ENCODE data around the gene ADAM11.
"Not testable (repeated sequence)": the region's sequence is repeated elsewhere in the genome, so short reads cannot be mapped to it uniquely, and the experiment has no call there.

The ADAM11 gene

DNA sequence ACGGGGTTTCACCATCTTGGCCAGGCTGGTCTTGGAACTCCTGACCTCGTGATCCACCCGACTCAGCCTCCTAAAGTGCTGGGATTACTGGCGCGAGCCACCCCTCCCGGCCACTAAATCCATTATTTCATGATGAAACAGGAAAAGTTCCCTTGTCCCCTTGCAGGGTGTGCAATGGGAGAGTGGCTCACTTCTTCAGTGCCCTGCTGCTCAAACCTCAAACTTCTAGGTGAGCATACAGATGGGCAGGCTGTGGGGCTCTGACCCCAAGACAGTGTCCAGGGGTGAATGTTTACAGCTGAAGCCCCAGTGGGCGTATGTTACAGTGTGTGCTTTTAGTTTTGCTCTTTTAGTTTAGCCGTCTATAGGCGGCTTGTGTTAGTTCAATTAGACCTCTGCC, 36.6 kb downstream of the ADAM11 start:
- Mint-ChIP-seq H3K27ac (no peak overlapping the region), H3K4me3 (no peak overlapping the region), H3K9me3 (no peaks in the 10 kb centered on the region), H3K36me3 (no peaks in the 10 kb centered on the region), H3K4me1 (no peaks in the 10 kb centered on the region)
- ATAC-seq (no peak), DNase-seq (ENCODE audit: low spot score in 2 of 2) (no peak)

DNA sequence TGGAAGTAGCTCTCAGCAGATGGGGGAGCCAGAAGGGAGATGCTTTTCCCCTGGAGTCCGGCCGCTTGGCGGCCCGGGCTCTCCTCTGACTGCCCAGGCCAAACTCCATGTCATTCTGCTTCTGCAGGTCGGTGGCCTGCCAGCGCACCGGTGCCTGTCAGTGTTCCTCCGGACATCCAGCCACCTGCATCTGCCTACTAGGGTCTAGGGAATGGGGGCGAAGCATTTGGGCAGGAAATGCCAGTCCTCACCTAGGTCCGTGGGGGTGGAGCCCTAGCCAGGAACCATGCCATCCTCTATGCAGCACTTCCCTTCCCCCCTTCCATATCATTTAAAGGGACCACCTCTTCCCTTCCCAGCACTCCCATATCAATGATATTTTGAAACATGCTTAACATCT, 37.1 kb downstream of the ADAM11 start:
- H3K27ac Mint-ChIP-seq = no peak overlapping the region
- DNase-seq (ENCODE audit: low spot score in 2 of 2) = no peak

DNA sequence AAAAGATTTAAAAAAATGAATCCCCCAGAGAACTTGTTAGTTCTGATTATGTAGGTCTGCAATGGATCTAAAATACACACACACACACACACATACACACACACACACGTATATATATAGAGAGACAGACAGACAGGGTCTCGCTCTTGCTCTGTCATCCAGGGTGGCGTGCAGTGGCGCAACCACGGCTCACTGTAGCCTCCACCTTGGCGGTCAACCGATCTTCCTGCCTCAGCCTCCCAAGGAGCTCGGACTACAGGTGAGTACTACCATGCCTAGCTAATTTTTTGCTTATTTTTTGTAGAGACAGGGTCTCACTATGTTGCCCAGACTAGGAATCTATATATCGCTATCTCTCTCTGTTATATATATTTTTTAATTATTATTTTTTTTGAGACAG, 37.9 kb downstream of the ADAM11 start:
- ATAC-seq = no peak
- Mint-ChIP-seq H3K36me3 (no peaks in the 10 kb centered on the region), H3K27ac (no peak overlapping the region), H3K4me1 (no peaks in the 10 kb centered on the region), H3K9me3 (no peaks in the 10 kb centered on the region), H3K4me3 (no peak overlapping the region)
- DNase-seq (ENCODE audit: low spot score in 2 of 2) = no peak

More for the DNA sequence above, 37.1 kb downstream of the ADAM11 start:
- no peak overlapping the region for H3K4me3 Mint-ChIP-seq
- ATAC-seq = no peak
- H3K36me3 Mint-ChIP-seq = no peaks in the 10 kb centered on the region
- H3K4me1 Mint-ChIP-seq = no peaks in the 10 kb centered on the region
- H3K9me3 Mint-ChIP-seq = no peaks in the 10 kb centered on the region

DNA sequence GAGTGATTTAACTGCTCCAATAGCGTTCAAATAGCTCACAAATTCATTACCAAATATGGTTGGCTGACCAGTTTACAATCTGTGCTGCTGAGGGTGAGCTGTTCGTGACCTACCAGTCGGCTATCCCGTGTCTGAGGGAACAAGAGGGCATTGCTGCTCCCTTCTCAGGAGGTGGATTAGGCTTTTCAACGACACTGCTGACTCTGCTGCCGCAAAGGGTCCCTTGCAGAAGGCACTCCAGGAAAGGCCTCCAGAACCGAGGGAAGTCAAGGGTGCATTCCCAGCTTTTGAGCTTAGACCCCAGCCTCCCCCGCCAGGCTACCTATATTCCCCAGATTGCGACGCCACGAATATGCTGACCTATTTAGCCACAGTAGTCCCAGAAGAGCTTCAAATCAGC, 39.0 kb downstream of the ADAM11 start:
- no peaks in the 10 kb centered on the region for H3K9me3 Mint-ChIP-seq
- DNase-seq (ENCODE audit: low spot score in 2 of 2) (no peak), ATAC-seq (no peak)
- no peaks in the 10 kb centered on the region for H3K36me3 Mint-ChIP-seq
- H3K4me1 Mint-ChIP-seq = no peaks in the 10 kb centered on the region
- no peak overlapping the region for H3K27ac Mint-ChIP-seq
- no peak overlapping the region for H3K4me3 Mint-ChIP-seq

DNA sequence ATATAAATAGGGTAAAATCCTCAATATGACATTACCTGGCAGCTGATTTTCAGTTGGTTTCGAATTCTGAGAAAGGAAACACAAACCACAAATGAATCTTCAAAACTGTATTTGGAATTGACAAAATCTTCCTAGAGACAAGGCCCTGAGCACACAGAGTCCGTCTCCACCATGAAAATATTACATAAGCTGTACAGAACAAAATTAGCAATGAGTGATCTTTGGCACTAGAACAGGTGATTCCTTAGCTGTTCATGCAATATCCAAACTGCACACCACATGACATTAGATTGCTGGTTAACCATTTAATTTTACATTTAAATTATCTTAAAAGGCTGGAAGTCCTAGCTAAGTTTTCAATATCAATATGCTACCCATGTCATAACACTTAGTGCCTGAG, 39.6 kb downstream of the ADAM11 start:
- Mint-ChIP-seq H3K36me3 (no peaks in the 10 kb centered on the region), H3K4me1 (no peaks in the 10 kb centered on the region), H3K4me3 (no peak overlapping the region), H3K9me3 (no peaks in the 10 kb centered on the region), H3K27ac (no peak overlapping the region)
- DNase-seq (ENCODE audit: low spot score in 2 of 2) (no peak), ATAC-seq (no peak)

DNA sequence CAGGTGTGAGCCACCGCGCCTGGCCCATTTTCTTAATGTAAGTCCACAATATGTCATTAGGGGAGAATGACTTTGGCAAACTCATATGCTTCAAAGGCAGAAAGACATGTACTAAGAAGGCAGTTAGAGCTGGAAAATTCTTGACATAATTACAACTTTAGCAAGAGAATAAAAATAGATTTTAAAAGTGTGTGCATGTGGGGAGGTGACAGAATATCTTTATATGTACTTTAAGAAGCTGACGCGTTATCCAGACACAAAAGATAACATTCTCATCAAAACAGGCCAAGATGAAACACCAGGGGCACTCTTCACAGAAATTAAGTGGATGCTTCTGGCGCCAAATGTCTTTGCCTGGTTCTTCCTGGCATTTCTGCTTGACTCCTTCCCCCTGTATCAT, 43.1 kb downstream of the ADAM11 start:
- DNase-seq (ENCODE audit: low spot score in 2 of 2) = no peak
- no peak overlapping the region for H3K27ac Mint-ChIP-seq
- no peaks in the 10 kb centered on the region for H3K9me3 Mint-ChIP-seq
- ATAC-seq = no peak
- no peaks in the 10 kb centered on the region for H3K4me1 Mint-ChIP-seq
- H3K36me3 Mint-ChIP-seq = no peaks in the 10 kb centered on the region
- no peak overlapping the region for H3K4me3 Mint-ChIP-seq

DNA sequence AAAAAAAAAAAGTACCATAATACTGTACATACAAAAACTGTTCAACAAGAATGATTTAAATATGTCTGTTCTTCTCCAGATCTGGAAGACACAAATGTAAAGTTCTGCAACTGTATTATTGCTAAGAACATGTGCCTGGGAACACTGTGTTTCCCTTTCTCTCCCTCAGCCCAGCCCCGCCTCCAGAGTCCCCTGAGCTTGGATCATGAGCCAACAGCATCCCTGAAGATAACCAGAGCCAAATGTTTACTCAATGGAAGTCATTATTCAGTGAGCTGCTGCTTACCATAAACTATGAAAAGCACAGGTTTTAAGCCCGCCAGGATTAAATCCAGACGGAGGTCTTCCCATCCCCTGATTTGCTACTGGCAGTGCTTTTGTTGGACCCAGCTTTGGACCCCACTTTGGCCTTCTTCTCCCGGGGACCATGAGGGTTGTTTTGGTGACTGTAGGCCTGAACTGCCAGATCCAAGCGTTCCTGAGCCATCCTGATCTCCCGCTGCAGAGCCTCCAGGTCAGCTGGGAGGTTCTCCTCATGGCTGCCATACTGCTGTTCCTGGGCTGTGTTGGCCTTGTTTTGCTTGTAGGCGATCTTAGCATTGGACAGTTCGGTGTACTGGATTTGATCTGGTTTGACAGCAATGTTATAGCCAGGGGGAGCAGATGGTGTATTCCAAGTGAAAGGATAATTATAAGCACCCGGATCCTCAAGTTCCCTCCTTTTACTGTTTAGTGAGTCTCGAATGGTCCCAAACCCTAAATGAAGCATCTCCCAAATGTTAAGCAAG, 45.7 kb downstream of the ADAM11 start:
- no peak overlapping the region for H3K4me3 Mint-ChIP-seq
- DNase-seq (ENCODE audit: low spot score in 2 of 2) (no peak), ATAC-seq (no peak)
- no peaks in the 10 kb centered on the region for H3K4me1 Mint-ChIP-seq
- no peaks in the 10 kb centered on the region for H3K9me3 Mint-ChIP-seq
- H3K36me3 Mint-ChIP-seq = no peaks in the 10 kb centered on the region
- H3K27ac Mint-ChIP-seq = no peak overlapping the region

DNA sequence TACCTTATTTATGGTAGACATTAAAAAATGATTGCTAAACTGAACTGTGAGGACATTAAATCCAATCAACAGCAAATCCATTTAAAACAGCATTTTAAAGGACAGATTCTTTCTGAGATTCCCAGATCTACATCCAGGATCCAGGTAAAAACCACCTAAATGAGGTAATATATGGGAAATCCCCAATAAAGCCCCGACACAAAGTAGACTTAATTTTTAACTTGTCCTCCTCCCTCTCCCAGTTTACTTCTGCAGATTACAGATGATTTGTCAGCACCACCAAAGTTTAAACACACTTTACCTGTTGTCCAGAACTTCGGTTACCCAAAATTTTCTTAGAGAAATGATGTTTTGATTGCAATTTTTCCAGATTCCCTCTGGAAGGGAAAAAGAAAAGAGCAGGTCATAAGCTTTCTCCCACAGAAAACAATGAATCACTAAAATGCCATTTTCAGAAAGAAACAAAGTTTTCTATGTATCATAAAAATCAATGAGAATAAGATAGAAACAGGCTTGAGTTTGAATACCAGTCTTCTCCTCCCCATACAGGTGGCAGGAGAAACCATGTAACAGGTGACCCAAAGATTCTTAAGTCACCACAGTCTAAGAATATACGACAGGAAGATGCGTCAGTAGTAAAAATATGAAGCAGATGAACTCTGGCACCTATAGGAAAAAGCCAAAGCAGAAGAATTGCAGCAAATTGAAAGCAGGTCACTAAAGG, 48.5 kb downstream of the ADAM11 start:
- no peaks in the 10 kb centered on the region for H3K36me3 Mint-ChIP-seq
- H3K9me3 Mint-ChIP-seq = no peaks in the 10 kb centered on the region
- DNase-seq (ENCODE audit: low spot score in 2 of 2) = no peak
- H3K27ac Mint-ChIP-seq = no peak overlapping the region
- no peaks in the 10 kb centered on the region for H3K4me1 Mint-ChIP-seq
- H3K4me3 Mint-ChIP-seq = no peak overlapping the region
- ATAC-seq = no peak

DNA sequence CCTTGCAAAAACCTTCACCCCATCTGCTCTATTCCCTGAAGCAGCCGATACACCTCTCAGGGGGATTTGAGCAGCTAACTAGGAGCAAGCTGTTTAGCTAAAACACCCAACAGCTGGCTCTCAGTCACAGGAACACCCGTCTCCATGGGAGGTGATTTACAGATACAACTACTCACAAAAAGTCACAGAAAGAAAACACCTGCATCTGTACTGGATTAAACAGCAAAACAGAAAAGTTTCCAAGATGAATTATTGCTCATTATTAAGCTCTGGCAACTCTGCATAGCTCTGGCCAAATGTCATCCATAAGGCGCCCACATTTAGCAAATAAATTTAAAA, 49.0 kb downstream of the ADAM11 start:
- DNase-seq (ENCODE audit: low spot score in 2 of 2) = no peak
- H3K27ac Mint-ChIP-seq = no peak overlapping the region
- H3K9me3 Mint-ChIP-seq = no peaks in the 10 kb centered on the region
- no peaks in the 10 kb centered on the region for H3K36me3 Mint-ChIP-seq
- H3K4me1 Mint-ChIP-seq = no peaks in the 10 kb centered on the region
- no peak for ATAC-seq
- no peak overlapping the region for H3K4me3 Mint-ChIP-seq

DNA sequence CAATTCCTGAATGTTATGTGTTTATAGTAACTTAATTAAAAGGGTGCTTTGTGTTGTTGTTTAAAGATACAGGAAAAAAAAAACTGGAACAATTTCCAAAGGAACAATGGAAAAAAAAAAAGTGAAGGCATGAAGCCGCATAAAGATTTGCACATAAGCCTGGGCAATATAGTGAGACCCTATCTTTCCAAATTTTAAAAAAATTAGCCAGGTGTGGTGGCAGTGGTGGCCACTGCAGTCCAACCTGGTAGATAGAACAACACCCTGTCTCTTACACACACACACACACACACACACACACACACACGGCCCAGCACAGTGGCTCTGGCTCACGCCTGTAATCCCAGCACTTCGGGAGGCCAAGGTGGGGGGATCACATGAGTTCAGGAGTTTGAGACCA, 49.4 kb downstream of the ADAM11 start:
- ATAC-seq (no peak), DNase-seq (ENCODE audit: low spot score in 2 of 2) (no peak)
- H3K9me3 Mint-ChIP-seq = no peaks in the 10 kb centered on the region
- H3K36me3 Mint-ChIP-seq = no peaks in the 10 kb centered on the region
- H3K27ac Mint-ChIP-seq = no peak overlapping the region
- no peak overlapping the region for H3K4me3 Mint-ChIP-seq
- H3K4me1 Mint-ChIP-seq = no peaks in the 10 kb centered on the region

DNA sequence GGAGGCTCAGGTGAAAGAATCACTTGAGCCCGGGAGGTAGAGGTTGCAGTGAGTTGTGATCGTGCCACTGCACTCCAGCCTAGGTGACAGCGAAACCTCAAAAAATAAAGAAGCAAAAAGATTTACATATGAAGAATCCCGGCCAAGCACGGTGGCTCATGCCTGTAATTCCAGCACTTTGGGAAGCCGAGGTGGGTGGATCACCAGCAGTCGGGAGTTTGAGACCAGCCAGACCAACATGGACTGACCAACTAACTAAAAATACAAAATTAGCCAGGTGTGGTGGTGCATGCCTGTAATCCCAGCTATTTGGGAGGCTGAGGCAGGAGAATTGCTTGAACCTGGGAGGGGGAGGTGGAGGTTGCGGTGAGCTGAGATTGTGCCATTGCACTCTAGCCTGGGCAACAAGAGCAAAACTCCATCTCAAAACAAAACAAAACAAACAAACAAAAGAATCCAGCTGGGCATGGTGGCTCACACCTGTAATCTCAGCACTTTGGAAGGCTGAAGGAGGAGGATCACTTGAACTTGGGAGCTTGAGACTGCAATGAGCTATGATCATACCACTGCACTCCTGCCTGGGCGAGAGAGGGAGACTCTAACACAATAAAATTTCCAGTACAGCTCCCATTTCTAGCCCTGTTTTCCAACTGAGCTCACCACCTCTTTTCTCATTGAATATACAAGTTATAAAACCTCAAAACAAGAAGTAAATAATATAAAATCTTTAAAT, 50.0 kb downstream of the ADAM11 start:
- not testable (repeated sequence) for H3K36me3 Mint-ChIP-seq; DNase-seq (ENCODE audit: low spot score in 2 of 2); H3K4me3 Mint-ChIP-seq; H3K9me3 Mint-ChIP-seq; H3K27ac Mint-ChIP-seq; H3K4me1 Mint-ChIP-seq; ATAC-seq

DNA sequence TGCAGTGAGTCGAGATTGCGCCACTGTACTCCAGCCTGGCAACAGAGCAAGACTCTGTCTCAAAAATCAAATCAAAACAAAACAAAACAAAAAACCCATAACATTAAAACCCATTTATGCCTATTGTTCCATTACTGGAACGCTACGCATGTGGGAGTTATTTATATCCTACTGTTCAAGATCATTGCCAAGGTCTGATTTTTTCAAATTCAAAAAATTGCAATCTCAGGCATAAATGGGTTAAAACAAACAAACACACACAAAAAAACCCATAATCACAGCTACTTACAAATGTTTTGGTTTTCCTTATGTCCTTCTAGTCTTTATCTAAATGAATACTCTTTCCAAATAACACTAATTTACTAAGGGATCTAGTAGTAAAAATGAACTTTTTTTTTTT, 53.5 kb downstream of the ADAM11 start:
- no peak for ATAC-seq
- Mint-ChIP-seq H3K4me1 (no peaks in the 10 kb centered on the region), H3K36me3 (no peaks in the 10 kb centered on the region), H3K4me3 (no peak overlapping the region), H3K27ac (no peak overlapping the region), H3K9me3 (no peaks in the 10 kb centered on the region)
- no peak for DNase-seq (ENCODE audit: low spot score in 2 of 2)

DNA sequence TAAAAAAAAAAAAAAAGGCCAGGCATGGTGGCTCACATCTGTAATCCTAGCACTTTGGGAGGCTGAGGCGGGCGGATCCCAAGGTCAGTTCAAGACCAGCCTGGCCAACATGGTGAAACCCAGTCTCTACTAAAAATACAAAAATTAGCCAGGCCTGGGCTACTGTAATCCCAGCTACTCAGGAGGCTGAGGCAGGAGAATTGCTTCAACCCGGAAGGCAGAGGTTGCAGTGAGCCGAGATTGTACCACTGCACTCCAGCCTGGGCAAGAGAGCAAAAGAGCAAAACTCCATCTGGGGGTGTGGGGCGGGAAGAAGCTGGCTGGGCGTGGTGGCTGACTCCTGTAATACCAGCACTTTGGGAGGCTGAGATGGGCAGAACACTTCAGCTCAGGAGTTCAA, 59.7 kb downstream of the ADAM11 start:
- not testable (repeated sequence) for H3K4me3 Mint-ChIP-seq; H3K27ac Mint-ChIP-seq; H3K4me1 Mint-ChIP-seq; H3K9me3 Mint-ChIP-seq; DNase-seq (ENCODE audit: low spot score in 2 of 2); ATAC-seq; H3K36me3 Mint-ChIP-seq

DNA sequence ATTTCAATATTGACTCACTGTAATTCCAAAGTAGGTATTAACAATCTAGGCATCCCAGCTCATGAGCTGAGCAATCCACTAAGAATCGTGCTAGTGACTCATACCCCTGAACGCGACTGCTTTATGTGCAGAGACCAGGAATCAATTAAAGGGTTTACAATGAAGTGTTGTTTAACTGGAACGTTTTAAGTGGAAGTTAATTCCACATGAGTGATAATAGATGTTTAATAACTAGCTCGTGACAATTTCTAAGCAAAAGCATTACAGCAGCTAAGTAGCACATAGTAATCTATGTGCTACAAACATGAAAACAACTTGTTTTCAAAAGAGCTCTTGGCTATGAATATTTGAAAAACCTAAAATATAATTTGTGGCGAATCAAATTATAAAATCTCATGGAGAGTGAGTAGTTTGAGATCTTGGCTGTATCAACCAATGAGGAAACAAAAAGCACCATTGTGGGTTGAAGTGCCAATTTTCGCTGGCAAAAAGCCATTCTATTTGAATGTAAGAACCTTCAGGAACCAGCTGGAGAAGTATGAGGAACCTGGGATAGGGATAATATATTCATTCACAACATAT, 61.9 kb downstream of the ADAM11 start:
- Mint-ChIP-seq H3K36me3 (no peaks in the 10 kb centered on the region), H3K4me1 (no peaks in the 10 kb centered on the region), H3K27ac (no peak overlapping the region), H3K9me3 (no peaks in the 10 kb centered on the region), H3K4me3 (no peak overlapping the region)
- DNase-seq (ENCODE audit: low spot score in 2 of 2) (no peak), ATAC-seq (no peak)

DNA sequence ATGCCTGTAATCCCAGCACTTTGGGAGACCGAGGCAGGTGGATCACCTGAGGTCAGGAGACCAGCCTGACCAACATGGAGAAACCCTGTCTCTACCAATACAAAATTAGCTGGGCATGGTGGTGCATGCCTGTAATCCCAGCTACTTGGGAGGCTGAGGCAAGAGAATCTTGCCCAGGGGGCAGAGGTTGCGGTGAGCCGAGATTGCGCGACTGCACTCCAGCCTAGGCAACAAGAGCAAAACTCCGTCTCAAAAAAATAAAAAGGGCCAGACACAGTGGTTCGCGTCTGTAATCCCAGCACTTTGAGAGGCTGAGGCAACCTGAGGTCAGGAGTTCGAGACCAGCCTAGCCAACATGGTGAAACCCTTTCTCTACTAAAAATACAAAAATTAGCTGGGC, 66.4 kb downstream of the ADAM11 start:
- not testable (repeated sequence) for H3K4me3 Mint-ChIP-seq; ATAC-seq; H3K27ac Mint-ChIP-seq; H3K36me3 Mint-ChIP-seq; H3K9me3 Mint-ChIP-seq; DNase-seq (ENCODE audit: low spot score in 2 of 2); H3K4me1 Mint-ChIP-seq
